Keratinocyte (primary cell): Measurements from ENCODE around the gene EZH1. TPM values are rescaled to one million over a fixed set of nuclear protein-coding genes. Genes with fewer than 3 reads are reported as not detected.

Experiments
- DNase-seq: peaks from one replicate; pipeline ENCODE4 v3.0.0-alpha.2; 2011; ENCODE audit warnings: low read depth, missing footprints, low spot score
- FAIRE-seq: peaks from 2 replicates; lab custom pipeline; 2011; peaks lifted over from hg19 to GRCh38; lab: Jason Lieb, UNC
- H2AFZ ChIP-seq: 2 replicates; pipeline ENCODE4 v1.6.0; 2012; ENCODE audit warnings: low read length, control low read depth, inconsistent platforms; ENCODE audit not compliant: control insufficient read depth
- H3K27ac ChIP-seq: 2 replicates; pipeline ENCODE4 v1.5.1; 2011; ENCODE audit warnings: low read length; ENCODE audit not compliant: control insufficient read depth, insufficient read depth
- H3K27me3 ChIP-seq: 3 replicates; pipeline ENCODE4 v1.6.0; 2011; ENCODE audit warnings: low read length; ENCODE audit not compliant: control insufficient read depth, insufficient read depth; ENCODE audit errors: extremely low read depth
- H3K36me3 ChIP-seq, 2 experiments: 2 replicates in 1 of 2; 3 replicates in 1 of 2; pipeline ENCODE4 v1.5.1; 2011; ENCODE audit warnings: low read length in 2 of 2, mild to moderate bottlenecking in 1 of 2; ENCODE audit not compliant: control insufficient read depth in 2 of 2, insufficient read depth in 2 of 2; ENCODE audit errors: extremely low read depth in 1 of 2
- H3K4me1 ChIP-seq: 3 replicates; pipeline ENCODE4 v1.5.1; 2011; ENCODE audit warnings: low read length; ENCODE audit not compliant: control insufficient read depth, insufficient read depth; ENCODE audit errors: extremely low read depth
- H3K4me2 ChIP-seq: 3 replicates; pipeline ENCODE4 v1.6.0; 2011; ENCODE audit warnings: low read depth, low read length; ENCODE audit not compliant: control insufficient read depth, insufficient read depth; ENCODE audit errors: extremely low read depth
- H3K4me3 ChIP-seq, 3 experiments: fragments of 200-600 bp in 1 of 3; sonication (generic) in 1 of 3; 2 replicates in 2 of 3; 3 replicates in 1 of 3; pipeline ENCODE4 v1.5.1; 2011 to 2016; ENCODE audit warnings: low read length in 3 of 3, mild to moderate bottlenecking in 3 of 3, control low read depth in 2 of 3, inconsistent platforms in 1 of 3, low read depth in 1 of 3, mixed read lengths in 1 of 3, mixed run types in 1 of 3, moderate library complexity in 1 of 3; ENCODE audit not compliant: control insufficient read depth in 2 of 3, insufficient read depth in 2 of 3; ENCODE audit errors: extremely low read depth in 1 of 3
- H3K79me2 ChIP-seq: 2 replicates; pipeline ENCODE4 v1.6.0; 2012; ENCODE audit warnings: low read length; ENCODE audit not compliant: control insufficient read depth, insufficient read depth
- H3K9ac ChIP-seq: 3 replicates; pipeline ENCODE4 v1.6.0; 2011; ENCODE audit warnings: low read length; ENCODE audit not compliant: control insufficient read depth, insufficient read depth; ENCODE audit errors: extremely low read depth
- H3K9me1 ChIP-seq: 3 replicates; pipeline ENCODE4 v1.6.0; 2011; ENCODE audit warnings: low read length; ENCODE audit not compliant: control insufficient read depth, insufficient read depth; ENCODE audit errors: extremely low read depth
- H3K9me3 ChIP-seq: 2 replicates; pipeline ENCODE4 v1.5.1; 2012; ENCODE audit warnings: low read depth, low read length; ENCODE audit not compliant: control insufficient read depth
- H4K20me1 ChIP-seq: 3 replicates; pipeline ENCODE4 v1.6.0; 2011; ENCODE audit warnings: low read length; ENCODE audit not compliant: control insufficient read depth, insufficient read depth; ENCODE audit errors: extremely low read depth
- EZH2 ChIP-seq: IDR thresholded peaks from one replicate; pipeline ENCODE4 v1.6.1; 2012; ENCODE audit warnings: inconsistent platforms, mild to moderate bottlenecking, low read length, moderate library complexity
- dilution Hi-C: fragments of 300-500 bp; cut with MboI; formaldehyde crosslinking; loops from one replicate; pipeline ENCODE4 v1.7.0; 2020; ENCODE audit warnings: low sequenced_read_pairs; ENCODE audit not compliant: extremely low pct_ligation_motif_present
- polyA plus RNA-seq, 5 experiments: library from polyadenylated mRNA; depleted of rRNA in 3 of 5; stranded (reverse) in 3 of 5; stranded (forward) in 1 of 5; unstranded in 1 of 5; fragments of >200 nt; gene quantifications; 1 replicate in 1 of 5; 2 replicates in 3 of 5; 3 replicates in 1 of 5; pipeline versions ENCODE4 v1.2.1 to v1.2.3, GENCODE V29; 2011 to 2012; ENCODE audit warnings: missing spikeins in 2 of 5, low read depth in 1 of 5, low replicate concordance in 1 of 5
- small RNA-seq, 3 experiments: library from RNA; depleted of rRNA; stranded (forward); fragments of <200 nt; gene quantifications; one replicate each; pipeline ENCODE3, GENCODE V24; 2012; ENCODE audit warnings: low read depth in 3 of 3, low replicate concordance in 1 of 3; ENCODE audit not compliant: insufficient read length in 3 of 3
- TF ChIP-seq, protein P1 (sequence below), 3 experiments: IDR thresholded peaks in 1 of 3; conservative IDR thresholded peaks in 1 of 3; optimal IDR thresholded peaks in 1 of 3; 2 replicates in 2 of 3; 3 replicates in 1 of 3; pipeline versions ENCODE3 to v1.5.1; 2011; ENCODE audit warnings: low read length in 3 of 3, mild to moderate bottlenecking in 3 of 3, moderate library complexity in 2 of 3, control low read depth in 1 of 3, inconsistent platforms in 1 of 3; ENCODE audit not compliant: insufficient read depth in 2 of 3; ENCODE audit errors: extremely low read depth in 1 of 3

The EZH1 gene
- polyA plus RNA-seq, 1 donor (not counting 4 experiments of a cell fraction or from before 2014, with no cell fraction given), result 18.3 TPM

- H3K9me1 ChIP-seq, result no peaks in the 10 kb centered on the region
- H3K36me3 ChIP-seq, result no peaks in the 10 kb centered on the region
- H3K4me1 ChIP-seq, result peaks cover 11% of the 10 kb centered on the region
- no peak overlapping the region for H3K9ac ChIP-seq
- H3K79me2 ChIP-seq, result no peaks in the 10 kb centered on the region
- TF ChIP-seq, protein P1, sequence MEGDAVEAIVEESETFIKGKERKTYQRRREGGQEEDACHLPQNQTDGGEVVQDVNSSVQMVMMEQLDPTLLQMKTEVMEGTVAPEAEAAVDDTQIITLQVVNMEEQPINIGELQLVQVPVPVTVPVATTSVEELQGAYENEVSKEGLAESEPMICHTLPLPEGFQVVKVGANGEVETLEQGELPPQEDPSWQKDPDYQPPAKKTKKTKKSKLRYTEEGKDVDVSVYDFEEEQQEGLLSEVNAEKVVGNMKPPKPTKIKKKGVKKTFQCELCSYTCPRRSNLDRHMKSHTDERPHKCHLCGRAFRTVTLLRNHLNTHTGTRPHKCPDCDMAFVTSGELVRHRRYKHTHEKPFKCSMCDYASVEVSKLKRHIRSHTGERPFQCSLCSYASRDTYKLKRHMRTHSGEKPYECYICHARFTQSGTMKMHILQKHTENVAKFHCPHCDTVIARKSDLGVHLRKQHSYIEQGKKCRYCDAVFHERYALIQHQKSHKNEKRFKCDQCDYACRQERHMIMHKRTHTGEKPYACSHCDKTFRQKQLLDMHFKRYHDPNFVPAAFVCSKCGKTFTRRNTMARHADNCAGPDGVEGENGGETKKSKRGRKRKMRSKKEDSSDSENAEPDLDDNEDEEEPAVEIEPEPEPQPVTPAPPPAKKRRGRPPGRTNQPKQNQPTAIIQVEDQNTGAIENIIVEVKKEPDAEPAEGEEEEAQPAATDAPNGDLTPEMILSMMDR (optimal IDR thresholded peaks at IDR 0.05 in 1 of 3, IDR thresholded peaks at IDR 0.05 in 1 of 3, conservative IDR thresholded peaks at IDR 0.05 in 1 of 3; ENCODE audit: extremely low read depth in 1 of 3, insufficient read depth in 2 of 3, low read length in 3 of 3), result no peak
- no peak for TF ChIP-seq EZH2
- H3K9me3 ChIP-seq, result no peaks in the 10 kb centered on the region
- H3K4me3 ChIP-seq, result no peak overlapping the region
- H3K27me3 ChIP-seq, result no peaks in the 10 kb centered on the region
- no peaks in the 10 kb centered on the region for H4K20me1 ChIP-seq
- FAIRE-seq (no peak), DNase-seq (no peak)
- H3K4me2 ChIP-seq, result no peak overlapping the region
- H2AFZ ChIP-seq, result no peak overlapping the region
- dilution Hi-C loops, result no loop called here
- no peak overlapping the region for H3K27ac ChIP-seq
These were observed 93.4 kb downstream of the EZH1 start for GRCh38 chr17:42651392-42651791.

Small RNA genes within 50 kb of the gene (small RNA-seq; reads per million reads assigned to genes)
- gene HMGN2P15 (0 reads per million in 3 experiments), gene MIR6780A (0 reads per million in 3 experiments)

Other genes starting within 250 kb of the EZH1 start
- gene NAGLU, start 208.8 kb downstream of the EZH1 start, polyA plus RNA-seq, result 6.9 to 13.1 TPM (median 10.8 TPM) in 3 replicates
- gene HSD17B1, start 192.1 kb downstream of the EZH1 start, polyA plus RNA-seq, result 3.6 to 14.7 TPM (median 5.3 TPM) in 3 replicates
- gene COASY, start 182.9 kb downstream of the EZH1 start, polyA plus RNA-seq, result 25.9 to 49.8 TPM (median 26.2 TPM) in 3 replicates
- 39.2 to 45.1 TPM (median 39.5 TPM) in 3 replicates for gene MLX, start 177.9 kb downstream of the EZH1 start, polyA plus RNA-seq
- gene PSMC3IP, start 167.3 kb downstream of the EZH1 start, polyA plus RNA-seq, result 2.4 to 7.8 TPM (median 7.7 TPM) in 3 replicates
- 25.2 to 49.5 TPM (median 32.5 TPM) in 3 replicates for gene RETREG3, start 135.7 kb downstream of the EZH1 start, polyA plus RNA-seq
- gene TUBG1, start 135.4 kb downstream of the EZH1 start, polyA plus RNA-seq, result 35.1 to 141 TPM (median 54.8 TPM) in 3 replicates
- gene TUBG2, start 85.8 kb downstream of the EZH1 start, polyA plus RNA-seq, result 13.5 to 17.8 TPM (median 14.5 TPM) in 3 replicates
- 3.1 to 10.7 TPM (median 4.9 TPM) in 3 replicates for gene PLEKHH3, start 68.0 kb downstream of the EZH1 start, polyA plus RNA-seq
- gene CCR10, start 63.2 kb downstream of the EZH1 start, polyA plus RNA-seq, result 0.02 to 0.05 TPM (median 0.03 TPM) in 3 replicates
- gene CNTNAP1, start 62.5 kb downstream of the EZH1 start, polyA plus RNA-seq, result 0.46 to 2.0 TPM (median 0.71 TPM) in 3 replicates
- gene RAMP2, start 16.2 kb upstream of the EZH1 start, polyA plus RNA-seq, result 0.19 TPM in 1 of 3 replicates, not detected in the others
- gene VPS25, start 28.4 kb upstream of the EZH1 start, polyA plus RNA-seq, result 122 to 141 TPM (median 133 TPM) in 3 replicates
- gene WNK4, start 35.6 kb upstream of the EZH1 start, polyA plus RNA-seq, result 0.03 to 0.10 TPM (median 0.04 TPM) in 3 replicates
- gene COA3, start 53.7 kb upstream of the EZH1 start, polyA plus RNA-seq, result 83.6 to 97.8 TPM (median 92.4 TPM) in 3 replicates
- not detected in 3 replicates for gene CNTD1, start 53.8 kb upstream of the EZH1 start, polyA plus RNA-seq
- gene BECN1, start 79.2 kb upstream of the EZH1 start, polyA plus RNA-seq, result 71.6 to 94.2 TPM (median 89.8 TPM) in 3 replicates
- 108 to 257 TPM (median 190 TPM) in 3 replicates for gene PSME3, start 88.4 kb upstream of the EZH1 start, polyA plus RNA-seq
- 0.73 to 1.5 TPM (median 0.94 TPM) in 3 replicates for gene AOC2, start 99.5 kb upstream of the EZH1 start, polyA plus RNA-seq
- 0.18 to 0.30 TPM (median 0.22 TPM) in 3 replicates for gene AOC3, start 106.2 kb upstream of the EZH1 start, polyA plus RNA-seq
- not detected in 3 replicates for gene G6PC1, start 155.8 kb upstream of the EZH1 start, polyA plus RNA-seq
- 38.5 to 49.3 TPM (median 45.0 TPM) in 3 replicates for gene AARSD1, start 219.4 kb upstream of the EZH1 start, polyA plus RNA-seq
- gene PTGES3L, start 235.0 kb upstream of the EZH1 start, polyA plus RNA-seq, result 0.19 to 0.44 TPM (median 0.37 TPM) in 3 replicates
- gene RUNDC1, start 235.5 kb upstream of the EZH1 start, polyA plus RNA-seq, result 10.8 to 12.8 TPM (median 11.1 TPM) in 3 replicates